Measurements from ENCODE around the gene BCL2L11.

DNA sequence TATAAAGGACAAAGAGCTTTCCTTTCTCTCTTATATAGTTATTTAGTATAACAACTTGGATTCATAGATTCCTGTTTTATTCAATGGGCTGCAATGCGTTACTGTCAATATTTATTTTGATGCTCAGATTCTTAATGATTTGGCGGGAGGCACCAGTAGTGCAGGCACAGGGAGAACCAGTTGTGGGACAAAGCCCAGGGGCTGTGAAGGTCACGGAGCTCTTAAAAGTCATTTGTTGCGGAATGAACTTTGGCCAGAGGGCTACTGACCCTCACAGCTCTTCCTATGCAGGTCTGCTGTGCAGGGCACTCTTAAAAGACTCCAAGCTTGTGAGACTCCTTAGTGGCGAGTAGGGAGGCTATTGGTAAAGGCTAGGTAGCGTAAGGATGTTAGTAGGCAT lies 34.0 kb downstream of the BCL2L11 start:
- TF ChIP-seq, protein P1, sequence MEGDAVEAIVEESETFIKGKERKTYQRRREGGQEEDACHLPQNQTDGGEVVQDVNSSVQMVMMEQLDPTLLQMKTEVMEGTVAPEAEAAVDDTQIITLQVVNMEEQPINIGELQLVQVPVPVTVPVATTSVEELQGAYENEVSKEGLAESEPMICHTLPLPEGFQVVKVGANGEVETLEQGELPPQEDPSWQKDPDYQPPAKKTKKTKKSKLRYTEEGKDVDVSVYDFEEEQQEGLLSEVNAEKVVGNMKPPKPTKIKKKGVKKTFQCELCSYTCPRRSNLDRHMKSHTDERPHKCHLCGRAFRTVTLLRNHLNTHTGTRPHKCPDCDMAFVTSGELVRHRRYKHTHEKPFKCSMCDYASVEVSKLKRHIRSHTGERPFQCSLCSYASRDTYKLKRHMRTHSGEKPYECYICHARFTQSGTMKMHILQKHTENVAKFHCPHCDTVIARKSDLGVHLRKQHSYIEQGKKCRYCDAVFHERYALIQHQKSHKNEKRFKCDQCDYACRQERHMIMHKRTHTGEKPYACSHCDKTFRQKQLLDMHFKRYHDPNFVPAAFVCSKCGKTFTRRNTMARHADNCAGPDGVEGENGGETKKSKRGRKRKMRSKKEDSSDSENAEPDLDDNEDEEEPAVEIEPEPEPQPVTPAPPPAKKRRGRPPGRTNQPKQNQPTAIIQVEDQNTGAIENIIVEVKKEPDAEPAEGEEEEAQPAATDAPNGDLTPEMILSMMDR (IDR thresholded peaks at IDR 0.05), result no peak
- TF ChIP-seq POLR2A (IDR thresholded peaks at IDR 0.05) (no peak), POLR2AphosphoS5 (IDR thresholded peaks at IDR 0.05; ENCODE audit: insufficient read depth in 1 of 2, low read depth in 1 of 2) (no peak)

Data from vagina (tissue), 2 donors.